HUES6 (cell line): Measurements from ENCODE around the gene TCF3.

Experiments
- H3K27ac ChIP-seq: 2 replicates; pipeline ENCODE4 v1.7.0; 2013; ENCODE audit warnings: low read depth, mild to moderate bottlenecking, low read length, inconsistent platforms
- H3K27me3 ChIP-seq: 2 replicates; pipeline ENCODE4 v1.6.1; 2013; ENCODE audit warnings: low read length; ENCODE audit not compliant: control insufficient read depth, insufficient read depth
- H3K36me3 ChIP-seq: 2 replicates; pipeline ENCODE4 v1.6.1; 2013; ENCODE audit warnings: low read length; ENCODE audit not compliant: control insufficient read depth, insufficient read depth
- H3K4me1 ChIP-seq: 2 replicates; pipeline ENCODE4 v1.6.1; 2013; ENCODE audit warnings: low read length; ENCODE audit not compliant: control insufficient read depth, insufficient read depth
- H3K4me3 ChIP-seq: 2 replicates; pipeline ENCODE4 v1.5.1; 2013; ENCODE audit warnings: low read depth, low read length
- H3K9ac ChIP-seq: one replicate; pipeline ENCODE4 v1.6.1; 2013; ENCODE audit warnings: mild to moderate bottlenecking, low read length
- H3K9me3 ChIP-seq: 2 replicates; pipeline ENCODE4 v1.6.1; 2013; ENCODE audit warnings: low read depth, low read length; ENCODE audit not compliant: control insufficient read depth, insufficient read depth

The TCF3 gene

DNA sequence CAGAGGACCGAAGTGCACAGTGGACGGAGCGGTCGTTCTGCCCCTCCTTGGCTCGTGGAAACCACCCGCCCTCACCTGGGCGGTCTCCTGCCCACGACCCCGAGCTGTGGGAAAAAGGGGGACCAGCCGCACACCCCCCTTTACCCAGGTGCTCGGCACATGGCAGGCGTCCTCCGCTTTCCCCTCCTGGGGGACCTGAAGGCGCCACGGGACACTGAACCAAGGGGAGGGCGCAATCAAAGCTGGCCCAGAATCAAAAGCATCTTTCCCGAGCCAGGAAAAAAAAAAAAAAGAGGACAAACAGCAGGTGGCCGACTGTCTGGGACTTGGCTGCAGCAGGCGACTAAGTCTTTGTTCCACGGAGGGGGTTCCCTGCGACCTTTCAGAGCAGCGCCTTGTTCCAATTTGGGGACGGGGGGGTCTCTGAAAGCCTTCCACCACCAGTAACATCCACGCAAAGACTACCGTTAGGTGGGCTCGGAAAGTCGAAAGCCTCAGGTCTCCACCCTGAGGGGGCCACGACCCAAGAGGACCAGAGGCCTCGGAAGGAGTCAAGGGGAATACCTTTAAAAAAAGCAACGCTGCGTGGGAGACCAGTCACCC, 60.9 kb downstream of the TCF3 start:
- H3K36me3 ChIP-seq: peaks cover 6% of the 10 kb centered on the region
- H3K9ac ChIP-seq: peak overlapping the region; percentile 99
- peak overlapping the region; percentile 98 for H3K27ac ChIP-seq
- H3K27me3 ChIP-seq: no peaks in the 10 kb centered on the region
- peak overlapping the region; percentile 95 for H3K4me3 ChIP-seq
- no peaks in the 10 kb centered on the region for H3K9me3 ChIP-seq
- H3K4me1 ChIP-seq: peaks cover 12% of the 10 kb centered on the region

DNA sequence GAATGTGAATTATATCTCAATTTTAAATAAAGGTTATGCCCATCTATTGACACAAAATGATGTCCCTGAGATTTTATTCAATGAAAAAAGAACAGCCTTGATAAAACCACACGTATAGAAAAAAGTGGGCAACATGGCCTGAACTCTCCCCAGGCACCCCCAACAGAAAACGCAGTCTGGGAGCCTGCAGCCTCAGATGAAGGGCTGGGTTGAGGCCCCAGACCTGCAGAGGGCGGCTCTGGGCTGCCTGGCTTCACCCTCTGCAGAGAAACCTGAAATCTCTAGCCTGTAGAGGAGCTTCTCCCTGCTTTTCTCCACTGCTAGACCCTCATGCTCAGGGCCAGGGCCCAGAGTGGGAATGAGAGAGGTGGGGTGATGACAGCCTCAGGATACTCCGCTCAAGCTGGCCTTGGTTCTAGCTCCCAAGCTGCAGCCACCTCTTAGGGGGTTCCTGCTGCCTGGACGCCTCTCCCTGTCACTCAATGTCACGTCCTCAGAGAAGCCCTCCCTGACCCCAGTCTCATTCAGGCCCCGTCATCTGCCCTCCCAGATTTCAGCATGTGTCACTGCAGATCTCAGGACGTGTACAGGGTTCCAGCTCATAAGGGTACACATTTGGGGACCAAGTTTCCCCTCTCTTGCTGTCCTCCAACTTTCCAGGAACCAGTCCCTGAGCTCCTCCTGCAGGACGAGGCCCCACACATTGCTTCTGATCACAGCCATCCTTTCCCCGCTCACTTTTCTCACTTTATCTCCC, 61.6 kb downstream of the TCF3 start:
- Histone ChIP-seq H3K36me3 (peaks cover 9% of the 10 kb centered on the region), H3K9ac (peak overlapping the region; percentile 99), H3K4me1 (peaks cover 12% of the 10 kb centered on the region), H3K27ac (peak overlapping the region; percentile 98; the same call in 1 of the 2 replicates), H3K9me3 (no peaks in the 10 kb centered on the region), H3K27me3 (no peaks in the 10 kb centered on the region), H3K4me3 (peak overlapping the region; percentile 95)

DNA sequence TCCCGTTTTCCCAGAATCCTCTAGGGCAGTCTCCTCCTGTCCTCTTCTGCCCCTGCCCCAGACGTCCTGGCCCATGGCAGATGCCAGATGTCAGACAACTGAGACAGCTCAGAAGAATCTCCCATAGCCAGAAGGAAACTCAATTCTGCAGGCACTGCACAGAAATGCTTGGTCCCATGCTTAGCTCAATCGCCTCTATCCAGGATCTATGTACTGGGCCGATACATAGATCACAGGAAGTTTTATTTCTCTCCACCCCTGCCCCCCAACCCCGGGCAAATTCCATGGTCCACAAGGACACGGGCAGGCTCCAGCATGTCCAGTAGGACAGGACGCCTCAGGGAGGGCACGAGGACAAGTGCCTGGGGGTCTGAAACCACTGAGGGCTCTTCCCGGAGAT, 64.5 kb downstream of the TCF3 start:
- Histone ChIP-seq H3K36me3 (peaks cover 24% of the 10 kb centered on the region), H3K4me1 (peaks cover 12% of the 10 kb centered on the region), H3K9ac (no peak overlapping the region), H3K27ac (no peak overlapping the region), H3K4me3 (no peak overlapping the region), H3K27me3 (no peaks in the 10 kb centered on the region), H3K9me3 (no peaks in the 10 kb centered on the region)

DNA sequence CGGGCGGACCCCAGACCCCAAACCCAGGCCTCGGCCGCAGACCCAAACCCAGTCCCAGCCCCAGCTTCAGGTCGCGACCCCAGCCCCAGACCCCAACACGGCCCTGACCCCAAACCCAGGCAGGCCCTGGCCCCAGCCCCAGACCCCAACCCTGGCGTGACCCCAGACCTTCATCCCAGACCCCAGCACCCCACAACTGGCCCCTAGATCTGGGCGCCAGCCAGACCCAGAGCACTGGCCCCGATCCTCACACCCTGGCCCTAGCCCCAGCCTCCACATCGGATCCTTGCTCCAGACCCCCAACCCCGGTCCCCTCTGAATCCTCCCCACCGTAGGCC, 67.2 kb downstream of the TCF3 start:
- no peak overlapping the region for H3K27ac ChIP-seq
- no peaks in the 10 kb centered on the region for H3K27me3 ChIP-seq
- no peak overlapping the region for H3K9ac ChIP-seq
- H3K4me1 ChIP-seq: peaks cover under 1% of the 10 kb centered on the region; the same call in 1 of the 2 replicates
- H3K36me3 ChIP-seq: peaks cover 48% of the 10 kb centered on the region
- H3K4me3 ChIP-seq: peak overlapping the region; percentile 63
- H3K9me3 ChIP-seq: no peaks in the 10 kb centered on the region

DNA sequence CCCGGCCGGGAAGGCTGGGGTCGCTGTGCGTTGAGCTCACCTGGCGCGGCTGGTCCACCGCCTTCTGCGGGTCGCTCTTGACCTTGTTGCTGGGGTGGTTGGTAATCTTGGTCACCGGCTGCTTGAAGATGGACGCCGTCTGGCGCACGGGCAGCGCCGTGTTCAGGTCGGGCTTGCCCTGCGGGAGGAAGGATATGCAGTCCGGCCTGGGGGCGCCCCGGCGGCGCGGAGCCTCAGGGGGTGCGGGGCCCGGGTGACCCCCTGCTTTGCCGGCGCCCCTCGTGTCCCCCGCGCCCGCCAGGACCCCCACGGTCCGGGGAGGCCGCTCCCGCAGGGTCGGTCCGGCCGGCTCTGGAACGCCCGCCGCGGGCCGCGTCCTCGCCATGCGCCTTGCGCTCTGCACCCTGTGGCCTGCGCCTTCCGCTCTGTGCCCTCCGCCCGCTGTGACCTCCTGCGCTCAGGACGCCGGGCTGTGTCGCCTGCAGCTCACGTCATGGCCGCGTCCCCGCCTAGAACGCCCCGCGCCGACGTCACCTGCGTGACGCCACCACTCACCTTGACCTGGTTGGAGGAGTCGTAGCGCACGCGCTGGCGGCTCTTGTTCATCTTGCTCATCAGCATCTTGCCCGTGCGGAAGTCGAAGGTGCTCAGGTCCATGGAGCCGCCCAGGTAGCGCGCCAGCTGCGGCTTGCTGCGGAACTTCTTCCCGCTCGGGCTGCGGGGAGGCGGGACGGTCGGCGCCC, 67.7 kb downstream of the TCF3 start:
- peaks cover 53% of the 10 kb centered on the region for H3K36me3 ChIP-seq
- H3K4me3 ChIP-seq: peak overlapping the region; percentile 63
- no peaks in the 10 kb centered on the region for H3K27me3 ChIP-seq
- H3K4me1 ChIP-seq: no peaks in the 10 kb centered on the region
- no peaks in the 10 kb centered on the region for H3K9me3 ChIP-seq
- no peak overlapping the region for H3K27ac ChIP-seq
- H3K9ac ChIP-seq: peak overlapping the region; percentile 64

DNA sequence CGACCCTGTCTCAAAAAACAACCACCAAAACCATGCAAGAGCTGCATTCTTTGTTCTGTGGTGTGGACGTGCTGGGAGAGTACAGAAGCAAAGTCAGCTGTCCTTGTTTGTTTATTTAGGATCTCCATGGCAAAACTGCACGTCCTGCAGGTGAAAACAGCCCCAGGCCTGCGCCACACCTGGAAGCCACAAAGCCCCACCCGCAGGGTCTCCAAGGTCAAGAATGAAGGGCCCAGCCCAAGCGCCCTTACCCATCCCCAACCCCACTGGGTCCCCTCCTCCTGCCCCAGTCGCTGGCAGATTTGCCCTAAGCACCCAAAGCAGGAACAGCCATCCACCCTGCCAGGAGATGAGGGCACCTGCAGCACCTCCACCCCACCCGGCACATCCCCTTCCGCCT, 70.2 kb downstream of the TCF3 start:
- Histone ChIP-seq H3K27ac (no peak overlapping the region), H3K9ac (no peak overlapping the region), H3K9me3 (no peaks in the 10 kb centered on the region), H3K4me1 (no peaks in the 10 kb centered on the region), H3K36me3 (peaks cover 74% of the 10 kb centered on the region), H3K27me3 (no peaks in the 10 kb centered on the region), H3K4me3 (no peak overlapping the region)

DNA sequence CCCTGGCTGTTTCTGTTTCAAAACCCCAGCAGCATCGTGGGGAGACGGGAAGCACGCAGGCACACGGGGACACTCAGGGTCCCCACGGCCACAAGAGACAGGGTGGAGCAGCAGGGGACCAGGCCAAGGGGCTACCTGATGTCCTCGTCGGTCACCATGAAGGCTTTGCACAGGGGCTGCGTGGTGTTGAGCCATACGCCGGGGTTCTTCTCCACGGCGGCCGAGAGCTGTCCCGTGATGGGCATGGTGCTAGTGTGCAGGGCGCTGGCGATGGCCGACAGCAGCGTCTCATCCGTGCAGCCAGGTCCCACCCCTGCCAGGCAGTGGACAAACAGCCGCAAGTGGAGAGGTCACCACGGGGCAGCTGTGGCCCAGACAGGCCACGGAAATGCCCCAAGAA, 71.5 kb downstream of the TCF3 start:
- no peak overlapping the region for H3K9ac ChIP-seq
- H3K27ac ChIP-seq: no peak overlapping the region
- H3K4me1 ChIP-seq: no peaks in the 10 kb centered on the region
- peaks cover 78% of the 10 kb centered on the region for H3K36me3 ChIP-seq
- H3K9me3 ChIP-seq: no peaks in the 10 kb centered on the region
- no peaks in the 10 kb centered on the region for H3K27me3 ChIP-seq
- H3K4me3 ChIP-seq: no peak overlapping the region

DNA sequence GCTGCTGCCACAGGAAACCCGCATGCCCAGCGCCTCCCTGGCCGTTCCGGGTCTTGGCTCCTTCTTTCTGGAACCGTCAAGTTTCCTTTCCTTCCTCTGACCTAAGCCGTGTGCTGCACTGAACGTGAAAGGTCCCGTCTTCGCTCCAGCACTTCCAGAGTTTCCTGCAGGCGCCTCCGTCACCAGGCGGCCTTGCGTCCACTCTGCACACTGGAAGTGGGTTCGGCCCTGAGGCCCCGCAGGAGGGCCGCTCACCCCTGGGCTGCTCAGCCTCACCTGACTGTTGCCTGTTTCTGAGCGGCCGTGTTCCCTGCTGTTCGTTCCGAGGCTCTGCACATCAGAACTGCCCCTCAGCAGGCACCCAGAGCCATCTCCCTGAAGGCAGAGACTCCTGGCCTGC, 72.0 kb downstream of the TCF3 start:
- Histone ChIP-seq H3K4me1 (no peaks in the 10 kb centered on the region), H3K4me3 (no peak overlapping the region), H3K9ac (no peak overlapping the region), H3K9me3 (no peaks in the 10 kb centered on the region), H3K36me3 (peaks cover 76% of the 10 kb centered on the region), H3K27me3 (no peaks in the 10 kb centered on the region), H3K27ac (no peak overlapping the region)

DNA sequence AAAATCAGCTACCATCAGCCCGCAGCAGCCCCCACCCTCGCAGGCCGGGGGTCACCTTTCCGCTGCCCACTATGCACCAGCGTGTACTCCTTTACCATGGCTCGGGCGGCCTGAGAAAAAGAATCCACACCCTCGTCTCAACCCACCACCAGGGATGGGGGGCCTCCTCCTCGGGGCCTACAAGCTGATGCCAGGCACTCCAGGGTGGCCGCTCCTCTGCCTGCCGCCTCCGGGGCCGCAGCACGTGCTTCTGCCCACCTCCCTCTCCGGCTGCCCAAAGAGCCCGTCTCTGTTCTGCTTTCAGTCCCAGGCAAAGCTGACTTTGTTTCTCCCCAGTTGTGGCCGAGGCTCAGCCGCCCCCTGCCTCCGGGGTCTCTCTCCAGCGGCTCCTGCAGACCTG, 73.2 kb downstream of the TCF3 start:
- H3K4me1 ChIP-seq: no peaks in the 10 kb centered on the region
- no peaks in the 10 kb centered on the region for H3K9me3 ChIP-seq
- no peaks in the 10 kb centered on the region for H3K27me3 ChIP-seq
- no peak overlapping the region for H3K9ac ChIP-seq
- H3K27ac ChIP-seq: no peak overlapping the region
- H3K4me3 ChIP-seq: no peak overlapping the region
- peaks cover 73% of the 10 kb centered on the region for H3K36me3 ChIP-seq

DNA sequence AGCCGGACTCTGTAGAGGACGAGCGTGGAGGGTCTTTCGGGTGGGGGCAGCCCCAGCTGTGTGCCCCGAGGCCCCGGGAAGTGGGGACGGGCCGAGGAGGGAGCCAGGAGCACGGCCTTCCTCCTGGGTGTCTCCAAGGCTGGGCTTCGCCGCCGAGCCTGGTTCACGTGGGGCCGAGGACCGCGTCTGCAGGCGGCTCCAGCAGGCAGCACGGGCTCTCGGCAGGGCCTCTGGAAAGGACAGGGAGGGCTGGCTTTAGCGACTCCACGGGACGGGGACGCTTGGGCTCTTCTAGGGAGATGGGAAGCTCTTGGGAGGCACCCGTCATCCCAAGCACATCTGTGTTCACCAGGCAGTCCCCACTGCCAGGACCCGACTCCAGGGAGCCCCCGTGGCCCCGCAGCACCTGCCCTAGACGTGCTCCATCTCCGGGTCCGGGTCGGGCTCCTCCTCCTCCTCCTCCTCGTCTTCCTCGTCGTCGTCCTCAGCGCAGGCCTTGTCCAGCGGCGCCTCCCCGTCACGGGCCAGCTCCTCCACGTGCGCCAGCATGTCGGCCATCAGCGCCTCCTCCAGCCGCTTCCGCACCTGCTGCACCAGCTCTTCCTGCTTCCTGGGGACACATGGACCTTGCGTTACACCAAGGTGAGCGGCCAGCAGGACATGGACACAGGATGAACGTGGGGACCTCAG, 74.3 kb downstream of the TCF3 start:
- no peaks in the 10 kb centered on the region for H3K9me3 ChIP-seq
- H3K27ac ChIP-seq: no peak overlapping the region
- H3K27me3 ChIP-seq: no peaks in the 10 kb centered on the region
- H3K9ac ChIP-seq: no peak overlapping the region
- peaks cover 63% of the 10 kb centered on the region for H3K36me3 ChIP-seq
- H3K4me1 ChIP-seq: no peaks in the 10 kb centered on the region
- H3K4me3 ChIP-seq: no peak overlapping the region
